IPS-18a (cell line): ENCODE data around the gene RAB31.

ENCODE experiments used
- H3K27ac ChIP-seq: one replicate; pipeline ENCODE4 v1.5.1; 2013; ENCODE audit warnings: low read length
- H3K27me3 ChIP-seq: one replicate; pipeline ENCODE4 v1.6.1; 2013; ENCODE audit warnings: mild to moderate bottlenecking, low read length; ENCODE audit not compliant: control insufficient read depth, insufficient read depth
- H3K36me3 ChIP-seq: one replicate; pipeline ENCODE4 v1.6.1; 2013; ENCODE audit warnings: low read depth, low read length; ENCODE audit not compliant: control insufficient read depth
- H3K4me1 ChIP-seq: one replicate; pipeline ENCODE4 v1.6.1; 2013; ENCODE audit warnings: low read depth, low read length; ENCODE audit not compliant: control insufficient read depth
- H3K4me3 ChIP-seq: one replicate; pipeline ENCODE4 v1.5.1; 2013; ENCODE audit warnings: low read length
- H3K9ac ChIP-seq: one replicate; pipeline ENCODE4 v1.6.1; 2013; ENCODE audit warnings: mild to moderate bottlenecking, low read length, moderate library complexity
- H3K9me3 ChIP-seq: one replicate; pipeline ENCODE4 v1.6.1; 2013; ENCODE audit warnings: low read depth, low read length; ENCODE audit not compliant: control insufficient read depth

The RAB31 gene

GRCh38 chr18:9681217-9681616, 26.9 kb upstream of the RAB31 start:
- Histone ChIP-seq H3K9ac (no peak overlapping the region), H3K9me3 (no peaks in the 10 kb centered on the region), H3K27ac (no peak overlapping the region), H3K36me3 (no peaks in the 10 kb centered on the region), H3K4me3 (no peak overlapping the region), H3K4me1 (no peaks in the 10 kb centered on the region), H3K27me3 (no peaks in the 10 kb centered on the region)

DNA sequence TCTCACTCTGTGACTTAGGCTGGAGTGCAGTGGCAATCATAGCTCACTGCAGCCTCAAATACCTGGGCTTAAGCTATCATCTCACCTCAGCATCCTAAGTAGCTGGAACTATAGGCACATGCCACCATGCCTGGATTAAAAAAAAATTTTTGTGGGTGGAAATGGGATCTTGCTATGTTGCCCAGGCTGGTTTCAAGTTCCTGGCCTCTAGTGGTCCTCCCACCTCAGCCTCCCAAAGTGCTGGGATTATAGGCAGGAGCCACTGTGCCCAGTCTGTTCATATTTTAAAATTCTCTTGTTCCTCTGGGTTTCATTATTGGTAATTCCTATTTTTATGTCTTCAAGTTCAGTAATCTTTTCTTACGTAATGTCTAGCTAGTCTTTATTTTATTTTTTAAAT, 25.5 kb upstream of the RAB31 start:
- Histone ChIP-seq H3K4me3 (no peak overlapping the region), H3K9ac (no peak overlapping the region), H3K36me3 (no peaks in the 10 kb centered on the region), H3K9me3 (no peaks in the 10 kb centered on the region), H3K27ac (no peak overlapping the region), H3K4me1 (no peaks in the 10 kb centered on the region), H3K27me3 (no peaks in the 10 kb centered on the region)

DNA sequence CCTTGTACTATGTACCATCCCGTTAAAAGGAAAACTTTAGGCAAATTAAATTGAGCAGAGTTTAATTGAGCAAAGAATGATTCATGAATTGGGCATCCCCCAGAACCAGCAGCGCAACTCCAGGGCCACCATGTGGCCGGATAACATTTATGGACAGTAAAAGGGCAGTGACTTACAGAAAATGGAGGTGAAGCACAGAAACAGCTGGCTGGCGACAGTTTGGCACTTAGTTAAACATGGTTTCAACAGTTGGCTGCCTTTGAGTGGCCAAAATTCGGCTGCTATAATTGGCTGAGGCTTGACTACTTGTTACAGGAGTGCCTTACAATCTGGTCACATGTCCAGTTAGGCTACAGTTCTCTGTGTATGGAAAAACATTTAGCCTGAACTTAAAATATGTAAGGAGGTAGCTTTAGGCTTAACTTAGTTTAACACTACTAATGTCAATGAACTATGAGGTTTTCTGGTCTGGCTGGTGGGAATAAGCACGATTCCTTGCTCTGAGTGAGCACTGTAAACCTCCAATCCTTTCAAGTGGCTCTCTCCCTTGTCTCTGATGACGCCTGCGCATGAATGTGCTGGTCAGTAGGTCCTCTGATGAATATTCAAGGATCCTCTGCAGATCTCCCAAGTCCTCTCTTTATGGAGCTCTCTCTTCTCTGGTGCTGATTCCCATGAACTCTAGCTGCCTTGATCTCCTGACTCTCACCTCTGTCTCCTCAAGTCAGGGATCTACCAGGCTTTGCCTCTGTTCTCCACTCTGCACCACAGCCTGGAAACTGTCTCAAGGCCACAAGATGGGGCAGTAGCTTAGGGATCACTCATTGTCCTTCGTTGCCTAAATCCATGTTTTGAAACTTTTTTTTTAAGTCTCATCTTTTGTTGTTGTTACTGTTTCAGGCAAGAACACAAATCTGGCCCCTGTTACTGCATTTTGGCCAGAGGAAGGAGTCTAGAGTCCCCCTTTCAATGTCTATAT, 24.4 kb upstream of the RAB31 start:
- Histone ChIP-seq H3K4me1 (no peaks in the 10 kb centered on the region), H3K4me3 (no peak overlapping the region), H3K36me3 (no peaks in the 10 kb centered on the region), H3K9me3 (no peaks in the 10 kb centered on the region), H3K27me3 (no peaks in the 10 kb centered on the region), H3K27ac (no peak overlapping the region), H3K9ac (no peak overlapping the region)

GRCh38 chr18:9684881-9685614, 23.1 kb upstream of the RAB31 start:
- Histone ChIP-seq H3K36me3 (no peaks in the 10 kb centered on the region), H3K9ac (no peak overlapping the region)

GRCh38 chr18:9685615-9685890, 22.5 kb upstream of the RAB31 start:
- Histone ChIP-seq H3K9me3 (no peaks in the 10 kb centered on the region), H3K9ac (no peak overlapping the region), H3K27ac (no peak overlapping the region), H3K4me1 (no peaks in the 10 kb centered on the region), H3K27me3 (no peaks in the 10 kb centered on the region), H3K36me3 (no peaks in the 10 kb centered on the region), H3K4me3 (no peak overlapping the region)

More at GRCh38 chr18:9684881-9685614, 23.1 kb upstream of the RAB31 start:
- no peaks in the 10 kb centered on the region for H3K27me3 ChIP-seq
- H3K4me1 ChIP-seq: no peaks in the 10 kb centered on the region
- H3K9me3 ChIP-seq: no peaks in the 10 kb centered on the region
- H3K4me3 ChIP-seq: no peak overlapping the region
- no peak overlapping the region for H3K27ac ChIP-seq

GRCh38 chr18:9688036-9688741, 19.9 kb upstream of the RAB31 start:
- Histone ChIP-seq H3K27me3 (no peaks in the 10 kb centered on the region), H3K9me3 (no peaks in the 10 kb centered on the region), H3K36me3 (no peaks in the 10 kb centered on the region), H3K4me1 (no peaks in the 10 kb centered on the region), H3K4me3 (no peak overlapping the region), H3K9ac (no peak overlapping the region), H3K27ac (no peak overlapping the region)

DNA sequence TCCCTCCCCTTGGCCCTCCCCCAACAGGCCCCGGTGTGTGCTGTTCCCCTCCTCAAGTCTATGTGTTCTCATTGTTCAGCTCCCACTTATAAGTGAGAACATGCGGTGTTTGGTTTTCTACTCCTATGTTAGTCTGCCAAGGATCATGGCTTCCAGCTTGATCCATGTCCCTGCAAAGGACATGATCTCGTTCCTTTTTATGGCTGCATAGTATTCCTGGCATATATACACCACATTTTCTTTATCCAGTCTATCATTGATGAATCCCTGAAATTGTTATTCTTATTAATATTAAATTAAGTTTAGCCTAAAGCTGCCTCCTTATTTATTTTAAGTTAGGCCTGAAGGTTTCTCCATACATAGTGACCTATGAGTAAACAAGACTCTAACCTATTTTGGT, 18.8 kb upstream of the RAB31 start:
- H3K4me3 ChIP-seq: no peak overlapping the region
- H3K36me3 ChIP-seq: no peaks in the 10 kb centered on the region
- H3K4me1 ChIP-seq: no peaks in the 10 kb centered on the region
- no peak overlapping the region for H3K9ac ChIP-seq
- H3K27ac ChIP-seq: no peak overlapping the region
- no peaks in the 10 kb centered on the region for H3K9me3 ChIP-seq
- H3K27me3 ChIP-seq: no peaks in the 10 kb centered on the region

DNA sequence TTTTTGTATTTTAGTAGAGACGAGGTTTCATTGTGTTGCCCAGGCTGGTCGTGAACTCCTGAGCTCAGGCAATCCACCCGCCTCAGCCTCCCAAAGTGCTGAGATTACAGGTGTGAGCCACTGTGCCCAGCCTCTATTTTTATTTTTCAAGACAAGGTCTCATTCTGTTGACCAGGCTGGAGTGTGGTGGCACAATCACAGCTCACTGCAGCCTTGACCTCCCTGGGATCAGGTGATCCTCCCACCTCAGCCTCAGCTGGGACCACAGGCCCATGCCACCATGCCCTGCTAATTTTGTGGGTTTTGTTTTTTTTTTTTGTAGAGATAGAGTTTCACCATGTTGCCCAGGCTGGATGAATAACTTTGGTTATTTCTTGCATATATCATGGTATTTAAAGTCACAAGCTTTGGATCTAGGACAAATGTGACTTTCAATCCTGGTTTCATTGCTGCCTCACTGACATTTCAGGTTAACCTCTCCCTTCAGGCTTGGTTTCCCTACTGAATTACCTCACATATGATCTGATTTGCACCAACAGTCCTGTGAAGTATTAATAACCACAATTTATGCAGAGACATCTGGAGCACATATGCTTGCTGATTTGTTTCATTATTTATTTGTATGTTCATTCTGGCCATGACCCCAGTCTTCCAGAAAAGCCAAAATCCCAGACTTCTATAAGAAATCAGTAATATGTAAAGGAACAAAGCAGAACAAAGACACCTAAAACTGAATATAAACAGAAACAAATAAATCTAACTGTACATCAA, 17.5 kb upstream of the RAB31 start:
- H3K4me1 ChIP-seq: no peaks in the 10 kb centered on the region
- H3K4me3 ChIP-seq: no peak overlapping the region
- no peaks in the 10 kb centered on the region for H3K9me3 ChIP-seq
- no peaks in the 10 kb centered on the region for H3K36me3 ChIP-seq
- H3K27ac ChIP-seq: no peak overlapping the region
- no peak overlapping the region for H3K9ac ChIP-seq
- no peaks in the 10 kb centered on the region for H3K27me3 ChIP-seq

- H3K9ac ChIP-seq: no peak overlapping the region
- H3K4me1 ChIP-seq: no peaks in the 10 kb centered on the region
- H3K27ac ChIP-seq: no peak overlapping the region
- no peaks in the 10 kb centered on the region for H3K27me3 ChIP-seq
- H3K36me3 ChIP-seq: no peaks in the 10 kb centered on the region
- no peak overlapping the region for H3K4me3 ChIP-seq
- no peaks in the 10 kb centered on the region for H3K9me3 ChIP-seq
Measured at GRCh38 chr18:9691235-9691634, 16.9 kb upstream of the RAB31 start.

DNA sequence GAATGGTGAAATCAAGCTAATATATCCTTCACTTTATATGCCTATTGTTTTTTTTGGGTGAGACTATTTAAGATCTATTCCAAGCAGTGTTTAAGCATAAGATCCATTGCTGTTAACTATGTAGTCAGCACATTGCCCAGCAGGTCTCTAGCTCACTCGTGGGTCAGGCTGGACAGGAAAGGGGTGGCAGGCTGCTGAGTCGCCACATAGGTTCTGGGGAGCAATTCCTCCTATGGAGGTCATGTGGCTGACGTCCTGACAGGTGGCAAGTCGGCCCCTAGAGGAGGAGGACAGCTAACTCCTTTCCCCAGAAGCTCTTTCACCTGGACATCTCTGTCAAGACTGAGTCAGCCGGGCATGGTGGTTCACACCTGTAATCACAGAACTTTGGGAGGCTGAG, 13.9 kb upstream of the RAB31 start:
- no peaks in the 10 kb centered on the region for H3K4me1 ChIP-seq
- H3K9me3 ChIP-seq: no peaks in the 10 kb centered on the region
- H3K27me3 ChIP-seq: no peaks in the 10 kb centered on the region
- H3K9ac ChIP-seq: no peak overlapping the region
- H3K27ac ChIP-seq: no peak overlapping the region
- H3K4me3 ChIP-seq: no peak overlapping the region
- no peaks in the 10 kb centered on the region for H3K36me3 ChIP-seq

- H3K36me3 ChIP-seq: no peaks in the 10 kb centered on the region
- H3K27ac ChIP-seq: no peak overlapping the region
- H3K9ac ChIP-seq: no peak overlapping the region
- no peaks in the 10 kb centered on the region for H3K9me3 ChIP-seq
- no peak overlapping the region for H3K4me3 ChIP-seq
- H3K4me1 ChIP-seq: peaks cover 2% of the 10 kb centered on the region
- H3K27me3 ChIP-seq: no peaks in the 10 kb centered on the region
Measured at GRCh38 chr18:9694952-9695495, 13.1 kb upstream of the RAB31 start.
